Measurements from ENCODE around the gene SPEF2. TPM values are rescaled to one million over a fixed set of nuclear protein-coding genes. Genes with fewer than 3 reads are reported as not detected.

SPEF2 gene, protein sequence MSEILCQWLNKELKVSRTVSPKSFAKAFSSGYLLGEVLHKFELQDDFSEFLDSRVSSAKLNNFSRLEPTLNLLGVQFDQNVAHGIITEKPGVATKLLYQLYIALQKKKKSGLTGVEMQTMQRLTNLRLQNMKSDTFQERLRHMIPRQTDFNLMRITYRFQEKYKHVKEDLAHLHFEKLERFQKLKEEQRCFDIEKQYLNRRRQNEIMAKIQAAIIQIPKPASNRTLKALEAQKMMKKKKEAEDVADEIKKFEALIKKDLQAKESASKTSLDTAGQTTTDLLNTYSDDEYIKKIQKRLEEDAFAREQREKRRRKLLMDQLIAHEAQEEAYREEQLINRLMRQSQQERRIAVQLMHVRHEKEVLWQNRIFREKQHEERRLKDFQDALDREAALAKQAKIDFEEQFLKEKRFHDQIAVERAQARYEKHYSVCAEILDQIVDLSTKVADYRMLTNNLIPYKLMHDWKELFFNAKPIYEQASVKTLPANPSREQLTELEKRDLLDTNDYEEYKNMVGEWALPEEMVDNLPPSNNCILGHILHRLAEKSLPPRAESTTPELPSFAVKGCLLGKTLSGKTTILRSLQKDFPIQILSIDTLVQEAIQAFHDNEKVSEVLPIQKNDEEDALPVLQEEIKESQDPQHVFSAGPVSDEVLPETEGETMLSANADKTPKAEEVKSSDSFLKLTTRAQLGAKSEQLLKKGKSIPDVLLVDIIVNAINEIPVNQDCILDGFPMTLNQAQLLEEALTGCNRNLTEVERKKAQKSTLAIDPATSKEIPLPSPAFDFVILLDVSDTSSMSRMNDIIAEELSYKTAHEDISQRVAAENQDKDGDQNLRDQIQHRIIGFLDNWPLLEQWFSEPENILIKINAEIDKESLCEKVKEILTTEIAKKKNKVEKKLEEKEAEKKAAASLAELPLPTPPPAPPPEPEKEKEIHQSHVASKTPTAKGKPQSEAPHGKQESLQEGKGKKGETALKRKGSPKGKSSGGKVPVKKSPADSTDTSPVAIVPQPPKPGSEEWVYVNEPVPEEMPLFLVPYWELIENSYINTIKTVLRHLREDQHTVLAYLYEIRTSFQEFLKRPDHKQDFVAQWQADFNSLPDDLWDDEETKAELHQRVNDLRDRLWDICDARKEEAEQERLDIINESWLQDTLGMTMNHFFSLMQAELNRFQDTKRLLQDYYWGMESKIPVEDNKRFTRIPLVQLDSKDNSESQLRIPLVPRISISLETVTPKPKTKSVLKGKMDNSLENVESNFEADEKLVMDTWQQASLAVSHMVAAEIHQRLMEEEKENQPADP (N-terminal part only)
- total RNA-seq (5.5 TPM), polyA plus RNA-seq (8.6 TPM)
- long read RNA-seq, donor 1 = 0 reads
- long read RNA-seq, donor 2 = 0 reads
- long read RNA-seq, donor 3, partial matches to known transcripts = 0 of 1 reads
- long read RNA-seq, donor 3, other reads (novel, unspliced or antisense) = 0 of 1 reads
- long read RNA-seq, donor 4, partial matches to known transcripts = 0 of 1 reads
- long read RNA-seq, donor 4, other reads (novel, unspliced or antisense) = 0 of 1 reads
- long read RNA-seq, donor 5, partial matches to known transcripts = 0 of 3 reads
- long read RNA-seq, donor 5, other reads (novel, unspliced or antisense) = 0 of 3 reads
- long read RNA-seq, donor 6, partial matches to known transcripts = 0 of 2 reads
- long read RNA-seq, donor 6, other reads (novel, unspliced or antisense) = 0 of 2 reads
- long read RNA-seq, donor 7 = 0 reads
- long read RNA-seq, donor 8 = 0 reads
- long read RNA-seq, donor 9, partial matches to known transcripts = 0 of 1 reads
- long read RNA-seq, donor 9, other reads (novel, unspliced or antisense) = 0 of 1 reads
- long read RNA-seq, donor 10 = 0 reads

DNA sequence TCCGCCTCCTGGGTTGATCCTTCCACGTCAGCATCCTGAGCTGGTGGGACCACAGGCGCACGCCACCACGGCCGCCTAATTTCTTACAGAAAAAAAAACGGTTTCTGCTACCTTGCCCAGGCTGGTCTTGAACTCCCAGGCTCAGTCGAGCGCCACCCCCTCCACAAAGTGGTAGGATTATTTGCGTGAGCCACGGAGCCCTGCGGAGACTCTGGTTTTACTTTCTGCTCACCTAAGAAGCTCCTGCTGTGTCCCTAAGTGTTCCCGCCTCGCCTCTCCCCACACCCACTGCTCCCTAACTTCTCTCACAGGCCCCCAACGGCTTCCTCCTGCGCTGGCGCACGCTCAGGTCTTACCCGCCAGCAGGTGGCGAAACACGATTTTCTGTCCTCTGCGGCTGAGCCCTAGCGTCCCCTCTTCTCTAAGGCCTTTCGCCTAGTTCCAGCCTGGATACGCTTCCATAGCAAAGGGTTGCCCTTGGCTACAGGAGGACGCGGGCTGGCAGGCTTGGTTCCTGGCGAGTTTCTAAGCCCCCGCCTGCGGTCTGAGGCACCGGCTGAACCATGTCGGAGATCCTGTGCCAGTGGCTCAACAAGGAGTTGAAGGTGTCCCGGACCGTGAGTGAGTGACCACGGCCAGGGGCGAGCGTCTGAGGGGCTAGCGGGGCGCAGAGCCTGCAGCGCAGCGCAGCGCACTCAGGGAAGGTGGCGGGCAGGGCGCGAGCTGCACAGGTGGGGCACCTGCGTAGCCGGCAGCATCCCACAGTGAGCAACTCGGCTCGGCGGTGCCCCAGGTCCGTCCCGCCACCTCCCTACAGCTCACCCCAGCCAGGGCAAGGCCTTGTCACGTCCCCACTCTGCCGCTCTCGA is at the start of gene SPEF2:
TSS of gene SPEF2 (plus strand) at position 429 of the 869 bp plus-strand sequence. CDS start at position 564, 135 bp downstream.
- no peaks in the 10 kb centered on the region for H3K36me3 ChIP-seq (ENCODE audit: control insufficient read depth in 2 of 2, insufficient read depth in 2 of 2, low read length in 1 of 2)
- H3K27ac ChIP-seq (ENCODE audit: low read depth in 1 of 2, low read length in 1 of 2) = no peak within 1 kb of the TSS
- 5% methylated on average over 55 of the region's 55 CpGs for WGBS
- H3K27me3 ChIP-seq (ENCODE audit: control insufficient read depth in 2 of 2, insufficient read depth in 1 of 2, low read length in 1 of 2) = peaks cover 0 to 7% of the 10 kb centered on the region in 2 donors
- H3K4me1 ChIP-seq (ENCODE audit: control insufficient read depth in 2 of 2, insufficient read depth in 2 of 2, low read length in 2 of 2) = peaks cover 2 to 12% of the 10 kb centered on the region in 2 donors
- peak; percentile 52 to 86 (median 66) for DNase-seq (ENCODE audit: low read depth in 6 of 9, low spot score in 9 of 9)
- peak within 1 kb of the TSS; percentile 61 to 72 for H3K4me3 ChIP-seq (ENCODE audit: low read length in 2 of 2)
- H3K9me3 ChIP-seq (ENCODE audit: control insufficient read depth in 2 of 2, insufficient read depth in 1 of 2, low read length in 1 of 2) = no peaks in the 10 kb centered on the region

DNA sequence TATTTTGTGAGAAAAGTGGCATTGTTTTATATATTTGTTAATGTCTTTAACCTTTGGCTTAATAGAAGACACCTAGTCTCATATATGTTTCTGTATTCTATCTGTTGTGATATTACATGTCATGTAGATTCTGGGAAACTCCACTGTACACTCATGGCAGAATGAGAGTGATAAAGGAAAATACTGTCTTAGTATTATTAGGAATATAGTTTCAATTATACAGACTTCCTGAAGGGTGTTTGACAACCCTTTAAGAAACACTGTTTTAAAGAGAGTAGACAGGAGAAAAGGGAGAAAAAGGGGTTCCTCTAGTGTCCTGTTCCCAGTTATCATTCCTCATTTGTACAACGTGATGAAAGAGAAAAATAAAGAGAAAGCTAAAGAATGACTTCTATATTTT is 42.1 kb upstream of the SPEF2 start:
- no peak overlapping the region for H3K4me3 ChIP-seq (ENCODE audit: low read length in 2 of 2)
- H3K4me1 ChIP-seq (ENCODE audit: control insufficient read depth in 2 of 2, insufficient read depth in 2 of 2, low read length in 2 of 2) = no peaks in the 10 kb centered on the region
- 85% methylated on average over 1 of the region's 1 CpG for WGBS
- no peaks in the 10 kb centered on the region for H3K9me3 ChIP-seq (ENCODE audit: control insufficient read depth in 2 of 2, insufficient read depth in 1 of 2, low read length in 1 of 2)
- H3K27me3 ChIP-seq (ENCODE audit: control insufficient read depth in 2 of 2, insufficient read depth in 1 of 2, low read length in 1 of 2) = no peaks in the 10 kb centered on the region
- H3K36me3 ChIP-seq (ENCODE audit: control insufficient read depth in 2 of 2, insufficient read depth in 2 of 2, low read length in 1 of 2) = no peaks in the 10 kb centered on the region
- no peak overlapping the region for H3K27ac ChIP-seq (ENCODE audit: low read depth in 1 of 2, low read length in 1 of 2)
- no peak for DNase-seq (ENCODE audit: low read depth in 6 of 9, low spot score in 9 of 9)

DNA sequence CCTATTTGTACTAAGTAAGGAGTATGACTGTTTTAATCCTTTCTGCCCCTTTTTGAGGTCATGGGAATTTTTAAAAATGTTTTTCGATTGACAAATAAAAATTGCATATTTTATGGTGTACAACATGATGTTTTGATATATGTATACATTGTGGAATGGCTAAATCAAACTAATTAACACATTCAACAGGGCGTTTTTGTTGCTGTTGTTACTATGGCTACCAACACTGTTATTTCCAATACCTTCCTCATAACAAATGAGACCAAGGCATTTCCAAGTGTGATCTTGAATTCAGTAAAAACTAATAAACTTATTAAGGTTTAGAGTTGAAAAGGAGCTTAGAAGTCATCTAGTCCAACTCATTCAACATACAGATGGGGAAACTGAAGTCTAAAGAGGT is 30.2 kb upstream of the SPEF2 start:
- Histone ChIP-seq H3K9me3 (ENCODE audit: control insufficient read depth in 2 of 2, insufficient read depth in 1 of 2, low read length in 1 of 2) (no peaks in the 10 kb centered on the region), H3K27me3 (ENCODE audit: control insufficient read depth in 2 of 2, insufficient read depth in 1 of 2, low read length in 1 of 2) (peaks cover 0 to 2% of the 10 kb centered on the region in 2 donors), H3K36me3 (ENCODE audit: control insufficient read depth in 2 of 2, insufficient read depth in 2 of 2, low read length in 1 of 2) (no peaks in the 10 kb centered on the region), H3K4me3 (ENCODE audit: low read length in 2 of 2) (no peak overlapping the region), H3K4me1 (ENCODE audit: control insufficient read depth in 2 of 2, insufficient read depth in 2 of 2, low read length in 2 of 2) (no peaks in the 10 kb centered on the region), H3K27ac (ENCODE audit: low read depth in 1 of 2, low read length in 1 of 2) (no peak overlapping the region)
- DNase-seq (ENCODE audit: low read depth in 6 of 9, low spot score in 9 of 9) = no peak
- WGBS = 62% methylated on average over 2 of the region's 2 CpGs

DNA sequence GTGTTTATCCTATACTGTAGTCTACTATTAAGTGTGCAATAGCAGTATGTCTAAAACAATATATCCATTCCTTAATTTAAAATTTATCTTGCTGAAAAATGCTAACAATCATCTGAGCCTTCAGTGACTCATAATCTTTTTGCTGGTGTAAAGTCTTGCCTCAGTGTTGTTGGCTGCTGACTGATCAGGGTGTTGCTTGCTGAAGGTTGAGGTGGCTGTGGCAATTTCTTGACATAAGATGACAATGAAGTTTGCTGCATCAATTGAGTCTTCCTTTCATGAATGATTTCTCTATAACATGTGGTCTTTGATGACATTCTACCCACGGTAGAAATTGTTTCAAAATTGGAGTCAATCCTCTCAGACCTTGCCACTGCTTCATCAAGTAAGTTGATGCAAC is 24.3 kb upstream of the SPEF2 start:
- H3K4me1 ChIP-seq (ENCODE audit: control insufficient read depth in 2 of 2, insufficient read depth in 2 of 2, low read length in 2 of 2) = no peaks in the 10 kb centered on the region
- peaks cover 0 to 2% of the 10 kb centered on the region in 2 donors for H3K27me3 ChIP-seq (ENCODE audit: control insufficient read depth in 2 of 2, insufficient read depth in 1 of 2, low read length in 1 of 2)
- H3K36me3 ChIP-seq (ENCODE audit: control insufficient read depth in 2 of 2, insufficient read depth in 2 of 2, low read length in 1 of 2) = no peaks in the 10 kb centered on the region
- WGBS = 93% methylated on average over 1 of the region's 1 CpG
- peaks cover 0 to under 1% of the 10 kb centered on the region in 2 donors for H3K9me3 ChIP-seq (ENCODE audit: control insufficient read depth in 2 of 2, insufficient read depth in 1 of 2, low read length in 1 of 2)
- H3K27ac ChIP-seq (ENCODE audit: low read depth in 1 of 2, low read length in 1 of 2) = no peak overlapping the region
- no peak for DNase-seq (ENCODE audit: low read depth in 6 of 9, low spot score in 9 of 9)
- H3K4me3 ChIP-seq (ENCODE audit: low read length in 2 of 2) = no peak overlapping the region

DNA sequence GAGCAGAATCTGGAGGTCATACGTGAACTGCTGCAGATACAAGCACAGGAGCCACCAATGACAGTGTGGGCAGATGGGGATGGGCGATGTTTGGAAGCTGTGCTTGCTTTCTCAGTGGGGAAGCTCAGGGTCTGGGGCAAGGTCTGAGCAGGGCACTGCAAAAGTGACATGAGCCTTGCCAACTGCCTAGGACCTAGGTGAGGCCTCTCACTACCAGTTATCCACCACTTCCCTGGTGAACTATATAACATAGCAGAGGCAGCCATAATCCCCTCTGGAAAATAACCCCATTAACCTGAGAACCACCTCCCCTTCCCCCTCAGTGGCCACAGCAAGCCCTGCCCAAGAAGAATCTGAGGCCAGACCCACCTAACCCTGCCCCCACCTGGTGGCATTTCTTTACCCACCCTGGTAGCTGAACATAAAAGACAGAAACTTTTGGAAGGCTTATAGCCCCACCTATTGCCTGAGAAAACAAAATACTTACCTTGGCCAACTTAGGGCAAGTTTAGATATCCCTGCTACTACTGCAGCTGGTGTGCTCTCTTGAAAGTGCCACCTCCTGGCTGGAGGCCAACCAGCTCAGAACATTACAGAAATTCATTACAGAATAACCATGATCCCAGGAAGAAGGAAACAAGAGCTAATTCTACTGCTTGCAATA is 18.8 kb upstream of the SPEF2 start:
- Histone ChIP-seq H3K4me3 (ENCODE audit: low read length in 2 of 2) (no peak overlapping the region), H3K36me3 (ENCODE audit: control insufficient read depth in 2 of 2, insufficient read depth in 2 of 2, low read length in 1 of 2) (no peaks in the 10 kb centered on the region), H3K4me1 (ENCODE audit: control insufficient read depth in 2 of 2, insufficient read depth in 2 of 2, low read length in 2 of 2) (no peaks in the 10 kb centered on the region), H3K9me3 (ENCODE audit: control insufficient read depth in 2 of 2, insufficient read depth in 1 of 2, low read length in 1 of 2) (peaks cover 0 to 5% of the 10 kb centered on the region in 2 donors), H3K27ac (ENCODE audit: low read depth in 1 of 2, low read length in 1 of 2) (no peak overlapping the region), H3K27me3 (ENCODE audit: control insufficient read depth in 2 of 2, insufficient read depth in 1 of 2, low read length in 1 of 2) (no peaks in the 10 kb centered on the region)
- 98% methylated on average over 2 of the region's 2 CpGs for WGBS
- DNase-seq (ENCODE audit: low read depth in 6 of 9, low spot score in 9 of 9) = no peak

DNA sequence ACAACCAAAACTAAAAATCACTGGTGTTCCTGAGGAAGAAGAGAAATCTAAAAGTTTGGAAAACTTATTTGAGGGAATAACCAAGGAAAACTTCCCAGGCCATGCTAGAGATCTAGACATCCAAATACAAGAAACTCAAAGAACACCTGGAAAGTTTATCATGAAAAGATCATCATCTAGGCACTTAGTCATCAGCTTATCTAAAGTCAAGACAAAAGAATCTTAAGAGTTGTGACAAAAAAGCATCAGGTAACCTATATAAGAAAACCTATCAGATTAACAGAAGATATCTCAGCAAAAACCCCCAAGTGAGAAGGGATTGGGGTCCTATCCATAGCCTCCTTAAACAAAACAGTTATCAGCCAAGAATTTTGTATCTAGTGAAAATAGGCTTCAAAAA is 17.1 kb upstream of the SPEF2 start:
- Histone ChIP-seq H3K4me1 (ENCODE audit: control insufficient read depth in 2 of 2, insufficient read depth in 2 of 2, low read length in 2 of 2) (no peaks in the 10 kb centered on the region), H3K27ac (ENCODE audit: low read depth in 1 of 2, low read length in 1 of 2) (no peak overlapping the region), H3K4me3 (ENCODE audit: low read length in 2 of 2) (no peak overlapping the region), H3K9me3 (ENCODE audit: control insufficient read depth in 2 of 2, insufficient read depth in 1 of 2, low read length in 1 of 2) (peaks cover 0 to 5% of the 10 kb centered on the region in 2 donors), H3K27me3 (ENCODE audit: control insufficient read depth in 2 of 2, insufficient read depth in 1 of 2, low read length in 1 of 2) (no peaks in the 10 kb centered on the region), H3K36me3 (ENCODE audit: control insufficient read depth in 2 of 2, insufficient read depth in 2 of 2, low read length in 1 of 2) (no peaks in the 10 kb centered on the region)
- DNase-seq (ENCODE audit: low read depth in 6 of 9, low spot score in 9 of 9) = no peak

DNA sequence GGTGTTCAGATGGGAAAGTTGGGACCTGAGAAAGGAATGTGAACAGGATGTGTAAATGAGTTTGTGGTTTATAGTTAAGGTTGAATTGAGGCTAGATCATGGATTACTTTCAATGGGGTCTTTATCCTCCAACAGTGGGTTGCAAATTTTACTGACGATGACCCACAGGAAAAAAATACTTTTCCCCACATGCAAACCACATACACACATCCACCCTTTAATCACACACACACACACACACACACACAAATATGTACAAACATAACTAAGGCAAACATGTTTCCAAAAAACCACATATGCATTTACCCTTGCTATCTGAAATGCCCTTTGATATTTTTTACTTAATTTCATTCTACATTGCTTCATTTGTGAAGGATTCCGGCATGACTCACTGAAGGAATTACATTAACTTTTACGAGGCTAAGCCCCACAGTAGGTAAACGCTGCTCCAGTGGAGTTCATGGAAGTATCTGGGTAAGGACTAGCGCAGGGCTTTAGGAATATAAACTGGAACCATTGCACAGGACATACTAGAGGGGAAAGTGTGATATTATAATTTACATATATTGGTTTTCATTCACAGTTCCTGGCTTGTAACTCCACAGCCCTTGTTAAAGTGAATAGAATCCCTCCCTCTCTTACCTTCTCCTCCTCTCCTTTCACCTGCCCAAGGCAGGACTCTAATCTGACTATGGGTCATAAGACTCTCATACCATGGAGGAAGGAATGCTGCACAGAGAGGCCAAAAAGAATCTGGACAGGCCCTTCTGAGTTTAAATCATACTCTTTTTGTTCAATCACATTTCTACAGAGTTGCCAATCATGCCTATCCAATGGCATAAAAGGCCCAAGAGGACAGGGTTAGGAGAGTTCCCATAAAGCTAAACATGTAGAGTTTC is 8.5 kb upstream of the SPEF2 start:
- Histone ChIP-seq H3K4me3 (ENCODE audit: low read length in 2 of 2) (no peak overlapping the region), H3K9me3 (ENCODE audit: control insufficient read depth in 2 of 2, insufficient read depth in 1 of 2, low read length in 1 of 2) (no peaks in the 10 kb centered on the region), H3K36me3 (ENCODE audit: control insufficient read depth in 2 of 2, insufficient read depth in 2 of 2, low read length in 1 of 2) (no peaks in the 10 kb centered on the region), H3K4me1 (ENCODE audit: control insufficient read depth in 2 of 2, insufficient read depth in 2 of 2, low read length in 2 of 2) (no peaks in the 10 kb centered on the region), H3K27ac (ENCODE audit: low read depth in 1 of 2, low read length in 1 of 2) (no peak overlapping the region), H3K27me3 (ENCODE audit: control insufficient read depth in 2 of 2, insufficient read depth in 1 of 2, low read length in 1 of 2) (no peaks in the 10 kb centered on the region)
- 81% methylated on average over 5 of the region's 5 CpGs for WGBS
- DNase-seq (ENCODE audit: low read depth in 6 of 9, low spot score in 9 of 9) = no peak

Measured in thymus (tissue), 14 donors.